ENCODE data around the gene ADAMTSL4. TPM values are rescaled to one million over a fixed set of nuclear protein-coding genes. Genes with fewer than 3 reads are reported as not detected.
A peak's percentile ranks its signal among the peaks of the same experiment; 100 is the strongest.

ADAMTSL4 gene
- total and polyA plus RNA-seq, 9 of the 15 experiments (the other 6 are each of a cell fraction or from before 2014, with no cell fraction given) = 12.7 to 212 (median 35.6) TPM

- TF ChIP-seq ZNF224 (CRISPR knock-in tag; IDR thresholded peaks at IDR 0.05) (no peak), MYC (IDR thresholded peaks at IDR 0.05; ENCODE audit: low read depth, low read length) (no peak), MYC (CRISPR knock-in tag; IDR thresholded peaks at IDR 0.05; ENCODE audit: borderline replicate concordance, low read depth) (0 out of 2 replicates have a peak, but pooled peaks have one; percentile 14), SRSF7 (optimal IDR thresholded peaks at IDR 0.05; ENCODE audit: low read depth, low read length) (no peak), BRCA1 (IDR thresholded peaks at IDR 0.05) (no peak), BRCA1 (CRISPR knock-in tag; IDR thresholded peaks at IDR 0.05) (no peak), TRIM28 (IDR thresholded peaks at IDR 0.05) (no peak), RCOR1 (IDR thresholded peaks at IDR 0.05; ENCODE audit: borderline replicate concordance in 1 of 2, low read depth in 2 of 2, low read length in 2 of 2) (no peak; a peak in 1 of 4 replicates), PHTF2 (CRISPR knock-in tag; IDR thresholded peaks at IDR 0.05) (no peak), ETS2 (tag; IDR thresholded peaks at IDR 0.05; ENCODE audit: borderline replicate concordance, poor library complexity, severe bottlenecking) (no peak), ZNF174 (CRISPR knock-in tag; IDR thresholded peaks at IDR 0.05) (no peak), NUFIP1 (IDR thresholded peaks at IDR 0.05; ENCODE audit: partially characterized antibody) (no peak), GTF2A2 (tag; IDR thresholded peaks at IDR 0.05) (no peak), ZNF436 (CRISPR knock-in tag; IDR thresholded peaks at IDR 0.05) (no peak), ZNF766 (CRISPR knock-in tag; conservative IDR thresholded peaks at IDR 0.05) (peak; percentile 66; the same call in 1 of the 2 replicates), HNRNPUL1 (IDR thresholded peaks at IDR 0.05; ENCODE audit: low read length) (no peak), TSC22D4 (tag; IDR thresholded peaks at IDR 0.05) (no peak), XRCC5 (IDR thresholded peaks at IDR 0.05; ENCODE audit: low read depth, low read length) (peak; percentile 7; the same call in 1 of the 2 replicates), ZNF133 (CRISPR knock-in tag; IDR thresholded peaks at IDR 0.05) (no peak), CBX8 (IDR thresholded peaks at IDR 0.05; ENCODE audit: borderline replicate concordance, extremely low read depth, low read depth, low read length, poor library complexity, severe bottlenecking) (no peak), PYGO2 (tag; IDR thresholded peaks at IDR 0.05) (no peak), DEAF1 (CRISPR knock-in tag; IDR thresholded peaks at IDR 0.05) (no peak), SRF (CRISPR knock-in tag; IDR thresholded peaks at IDR 0.05) (peak in 1 of 2 experiments; percentile 28; a peak in 1 of 4 replicates), ZNF311 (CRISPR knock-in tag; IDR thresholded peaks at IDR 0.05) (no peak)
- TF ChIP-seq, protein P1, sequence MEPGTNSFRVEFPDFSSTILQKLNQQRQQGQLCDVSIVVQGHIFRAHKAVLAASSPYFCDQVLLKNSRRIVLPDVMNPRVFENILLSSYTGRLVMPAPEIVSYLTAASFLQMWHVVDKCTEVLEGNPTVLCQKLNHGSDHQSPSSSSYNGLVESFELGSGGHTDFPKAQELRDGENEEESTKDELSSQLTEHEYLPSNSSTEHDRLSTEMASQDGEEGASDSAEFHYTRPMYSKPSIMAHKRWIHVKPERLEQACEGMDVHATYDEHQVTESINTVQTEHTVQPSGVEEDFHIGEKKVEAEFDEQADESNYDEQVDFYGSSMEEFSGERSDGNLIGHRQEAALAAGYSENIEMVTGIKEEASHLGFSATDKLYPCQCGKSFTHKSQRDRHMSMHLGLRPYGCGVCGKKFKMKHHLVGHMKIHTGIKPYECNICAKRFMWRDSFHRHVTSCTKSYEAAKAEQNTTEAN (CRISPR knock-in tag; IDR thresholded peaks at IDR 0.05) = no peak
- TF ChIP-seq, protein P2, sequence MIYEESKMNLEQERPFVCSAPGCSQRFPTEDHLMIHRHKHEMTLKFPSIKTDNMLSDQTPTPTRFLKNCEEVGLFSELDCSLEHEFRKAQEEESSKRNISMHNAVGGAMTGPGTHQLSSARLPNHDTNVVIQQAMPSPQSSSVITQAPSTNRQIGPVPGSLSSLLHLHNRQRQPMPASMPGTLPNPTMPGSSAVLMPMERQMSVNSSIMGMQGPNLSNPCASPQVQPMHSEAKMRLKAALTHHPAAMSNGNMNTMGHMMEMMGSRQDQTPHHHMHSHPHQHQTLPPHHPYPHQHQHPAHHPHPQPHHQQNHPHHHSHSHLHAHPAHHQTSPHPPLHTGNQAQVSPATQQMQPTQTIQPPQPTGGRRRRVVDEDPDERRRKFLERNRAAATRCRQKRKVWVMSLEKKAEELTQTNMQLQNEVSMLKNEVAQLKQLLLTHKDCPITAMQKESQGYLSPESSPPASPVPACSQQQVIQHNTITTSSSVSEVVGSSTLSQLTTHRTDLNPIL (CRISPR knock-in tag; IDR thresholded peaks at IDR 0.05) = no peak
These were observed 12.2 kb downstream of the ADAMTSL4 start (continued) for GRCh38 chr1:150561254-150561973.

All from K562 (cell line).